HepG2 (cell line): ENCODE results near the gene MYO3B. TPM values are rescaled to one million over a fixed set of nuclear protein-coding genes. Genes with fewer than 3 reads are reported as not detected.

ENCODE experiments used
- ATAC-seq: fragments of 200-7000 bp; cut with Tn5 transposase; 3 replicates; pipeline ENCODE4 v1.9.1; 2020; ENCODE audit warnings: mild to moderate bottlenecking, moderate library complexity
- BruUV-seq: library from RNA; stranded (reverse); fragments of 400-500 nt; replicated peaks from 2 replicates; lab custom pipeline; 2021; lab: Mats Ljungman, UMichigan
- CTCF ChIA-PET: fragments of 300-600 bp; formaldehyde crosslinking; extraction: SDS; loops from one replicate; lab custom pipeline; 2021; ENCODE audit warnings: low total read pairs, inconsistent platforms, low intra/inter-chr PET ratio; lab: Yijun Ruan, JAX
- POLR2A ChIA-PET: fragments of 350-600 bp; sonication (Branson Sonifier 250); formaldehyde crosslinking; loops from one replicate; lab custom pipeline; 2020; ENCODE audit warnings: antibody characterized with exemption, inconsistent platforms; lab: Yijun Ruan, JAX
- DNase-seq: peaks from one replicate; pipeline ENCODE4 v3.0.0-alpha.2; 2015; ENCODE audit warnings: low spot score
- FAIRE-seq: peaks from 3 replicates; lab custom pipeline; 2011; peaks lifted over from hg19 to GRCh38; lab: Jason Lieb, UNC
- H2AFZ ChIP-seq: one replicate; pipeline ENCODE4 v1.6.1; 2011; ENCODE audit warnings: low read length, inconsistent platforms
- H3K27ac ChIP-seq: fragments of 300-600 bp; 3 replicates; pipeline ENCODE4 v1.8.0; 2011; ENCODE audit warnings: mixed run types, mild to moderate bottlenecking, mixed read lengths, low read length, inconsistent platforms; ENCODE audit not compliant: insufficient read depth; ENCODE audit errors: extremely low read length
- H3K27me3 ChIP-seq, 2 experiments: fragments of 200-600 bp in 1 of 2; 2 replicates in 1 of 2; 3 replicates in 1 of 2; pipeline versions ENCODE4 v1.6.0 to v1.8.0; 2011; ENCODE audit warnings: low read length in 2 of 2, mild to moderate bottlenecking in 2 of 2, moderate library complexity in 2 of 2, inconsistent platforms in 1 of 2; ENCODE audit not compliant: insufficient read depth in 2 of 2, control insufficient read depth in 1 of 2
- H3K36me3 ChIP-seq, 2 experiments: fragments of 200-600 bp in 1 of 2; replicated peaks in 1 of 2; 2 replicates in 1 of 2; 3 replicates in 1 of 2; pipeline versions ENCODE4 v1.5.1 to v1.8.0; 2011; ENCODE audit warnings: low read length in 2 of 2, inconsistent platforms in 1 of 2; ENCODE audit not compliant: insufficient read depth in 2 of 2, control insufficient read depth in 1 of 2
- H3K4me1 ChIP-seq: 2 replicates; pipeline ENCODE4 v1.5.1; 2012; ENCODE audit warnings: low read length, inconsistent platforms; ENCODE audit not compliant: insufficient read depth
- H3K4me2 ChIP-seq: 2 replicates; pipeline ENCODE4 v1.6.0; 2011; ENCODE audit warnings: low read depth, low read length, inconsistent platforms
- H3K4me3 ChIP-seq, 3 experiments: fragments of 200-600 bp in 1 of 3; sonication (generic), shearing (Covaris generic) in 1 of 3; replicated peaks in 1 of 3; 2 replicates each; pipeline ENCODE4 v1.5.1; 2011 to 2016; ENCODE audit warnings: low read length in 3 of 3, inconsistent platforms in 2 of 3, low read depth in 2 of 3, mild to moderate bottlenecking in 2 of 3, control low read depth in 1 of 3, mixed read lengths in 1 of 3; ENCODE audit not compliant: insufficient read depth in 1 of 3
- H3K79me2 ChIP-seq: one replicate; pipeline ENCODE4 v1.6.1; 2011; ENCODE audit warnings: low read length, inconsistent platforms; ENCODE audit not compliant: insufficient read depth
- H3K9ac ChIP-seq: 2 replicates; pipeline ENCODE4 v1.6.0; 2011; ENCODE audit warnings: mild to moderate bottlenecking, low read depth, low read length, inconsistent platforms; ENCODE audit not compliant: insufficient read depth
- H3K9me3 ChIP-seq: 2 replicates; pipeline ENCODE4 v1.5.1; 2012; ENCODE audit warnings: mild to moderate bottlenecking, low read length
- H4K20me1 ChIP-seq: 2 replicates; pipeline ENCODE4 v1.6.0; 2011; ENCODE audit warnings: inconsistent platforms, mild to moderate bottlenecking, low read length, moderate library complexity; ENCODE audit not compliant: insufficient read depth
- ERF ChIP-seq: IDR thresholded peaks from 2 replicates; pipeline ENCODE4 v1.6.1; 2018; ENCODE audit warnings: missing biosample characterization, missing genetic modification reagents
- KAT7 ChIP-seq: IDR thresholded peaks from 2 replicates; pipeline ENCODE4 v1.6.1; 2018; ENCODE audit warnings: borderline replicate concordance, missing compliant biosample characterization
- MAF1 ChIP-seq: sonication (generic); formaldehyde crosslinking; IDR thresholded peaks from 2 replicates; pipeline ENCODE4 v1.5.0; 2020; ENCODE audit warnings: missing genetic modification reagents, borderline replicate concordance
- MAFF ChIP-seq: IDR thresholded peaks from 2 replicates; pipeline ENCODE4 v1.6.1; 2011; ENCODE audit warnings: low read depth, low read length, improper control_type of control experiment
- MAFK ChIP-seq, 2 experiments: IDR thresholded peaks in 1 of 2; conservative IDR thresholded peaks in 1 of 2; 2 replicates each; pipeline ENCODE4 v1.6.1; 2011; ENCODE audit warnings: improper control_type of control experiment in 2 of 2, low read length in 2 of 2
- RFX5 ChIP-seq: IDR thresholded peaks from 2 replicates; pipeline ENCODE4 v1.6.1; 2011; ENCODE audit warnings: low read depth, low read length, improper control_type of control experiment
- RORA ChIP-seq: sonication (generic); formaldehyde crosslinking; IDR thresholded peaks from 2 replicates; pipeline ENCODE4 v1.5.0; 2020; ENCODE audit warnings: mild to moderate bottlenecking, missing genetic modification reagents, moderate library complexity
- WIZ ChIP-seq: sonication (generic); formaldehyde crosslinking; IDR thresholded peaks from 2 replicates; pipeline ENCODE4 v1.5.1; 2020; ENCODE audit warnings: mild to moderate bottlenecking, missing genetic modification reagents
- ZNF17 ChIP-seq: sonication (generic); formaldehyde crosslinking; IDR thresholded peaks from 2 replicates; pipeline ENCODE4 v1.5.0; 2020; ENCODE audit warnings: mild to moderate bottlenecking, missing genetic modification reagents
- ZNF558 ChIP-seq: sonication (generic); formaldehyde crosslinking; IDR thresholded peaks from 2 replicates; pipeline ENCODE4 v1.9.0; 2022; ENCODE audit warnings: mild to moderate bottlenecking, missing genetic modification reagents, borderline replicate concordance
- ZNF780A ChIP-seq: sonication (generic); formaldehyde crosslinking; IDR thresholded peaks from 2 replicates; pipeline ENCODE4 v1.8.0; 2022; ENCODE audit warnings: mild to moderate bottlenecking, missing genetic modification reagents, moderate library complexity
- WGBS: methylation state at CpG from one replicate; pipeline ENCODE4 v1.1.6; 2017; ENCODE audit warnings: low lambda C conversion rate; 5-methylcytosine and 5-hydroxymethylcytosine counted together
- in situ Hi-C: cut with HindIII; loops from 2 replicates; pipeline ENCODE4 v1.10.0; 2017; ENCODE audit warnings: low pct_unique_long_range_greater_than_20kb; ENCODE audit not compliant: extremely low pct_ligation_motif_present
- intact Hi-C: fragments of 100-400 bp; cut with micrococcal nuclease; formaldehyde crosslinking; loops from one replicate; pipeline ENCODE4 v1.10.0; 2022; ENCODE audit not compliant: unreplicated experiment
- polyA plus RNA-seq, 8 experiments: library from polyadenylated mRNA; depleted of rRNA in 3 of 8; stranded (reverse) in 7 of 8; unstranded in 1 of 8; fragments of >200 nt; fragmentation: Illumina TruSeq in 4 of 8; extraction: Trizol in 4 of 8; gene quantifications; 2 replicates each; pipeline versions ENCODE4 v1.2.1 to v1.2.3, GENCODE V29; 2011 to 2016; ENCODE audit warnings: low read depth in 4 of 8, missing spikeins in 1 of 8, mixed read lengths in 1 of 8; ENCODE audit not compliant: insufficient read depth in 1 of 8
- total RNA-seq, 5 experiments: library from RNA; depleted of rRNA; stranded (reverse); fragments of >200 nt; fragmentation: Illumina TruSeq; extraction: Trizol; gene quantifications; 2 replicates each; pipeline ENCODE4 v1.2.3, GENCODE V29; 2016; ENCODE audit warnings: low read depth in 1 of 5
- TF ChIP-seq, protein P1 (sequence below): IDR thresholded peaks from 2 replicates; pipeline ENCODE4 v1.6.1; 2018; ENCODE audit warnings: missing genetic modification reagents
- TF ChIP-seq, protein P2 (sequence below): sonication (generic); formaldehyde crosslinking; conservative IDR thresholded peaks from 2 replicates; pipeline ENCODE4 v1.8.0; 2022; ENCODE audit warnings: low read depth, missing genetic modification reagents
- TF ChIP-seq, protein P3 (sequence below): sonication (generic); formaldehyde crosslinking; IDR thresholded peaks from 2 replicates; pipeline ENCODE4 v1.8.1; 2023; ENCODE audit warnings: missing genetic modification reagents, mild to moderate bottlenecking, borderline replicate concordance

The MYO3B gene
- total and polyA plus RNA-seq, 2 of the 13 experiments (the other 11 are each of a cell fraction or from before 2014, with no cell fraction given), result 0.01 TPM; not detected in 1

DNA sequence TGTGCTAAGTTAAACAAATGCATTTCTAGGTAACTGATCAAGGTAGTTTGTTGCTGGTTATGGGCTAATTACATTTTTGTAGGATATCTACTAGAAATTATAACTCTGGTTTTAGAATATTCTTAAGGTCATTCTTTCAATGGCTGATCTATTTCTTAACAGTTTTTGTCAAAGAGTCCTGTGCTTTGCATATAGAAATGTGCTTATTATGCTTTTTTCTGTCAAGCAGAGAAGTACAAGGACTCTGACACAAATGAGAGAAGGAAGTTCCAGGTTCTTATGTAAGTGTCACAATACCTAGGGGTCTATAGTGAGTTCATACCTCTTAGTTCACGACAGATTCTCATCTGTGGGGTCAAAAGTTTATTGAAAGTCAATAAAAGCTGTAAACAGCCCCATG, 88.4 kb downstream of the MYO3B start:
- Histone ChIP-seq H3K9me3 (peaks cover 18% of the 10 kb centered on the region; the same call in 1 of the 2 replicates), H3K9ac (no peak overlapping the region), H4K20me1 (no peaks in the 10 kb centered on the region), H2AFZ (no peak overlapping the region), H3K27me3 (0 out of 5 replicates have a peak, but pooled peaks cover 0 to 2% of the 10 kb centered on the region in 2 experiments), H3K4me2 (no peak overlapping the region), H3K27ac (no peak overlapping the region), H3K4me3 (no peak overlapping the region), H3K4me1 (no peaks in the 10 kb centered on the region), H3K79me2 (no peaks in the 10 kb centered on the region)
- ATAC-seq, result no peak
- no peak for FAIRE-seq
- BruUV-seq, result no TSS peak
- ChIA-PET CTCF (no interaction called here), POLR2A (no interaction called here)
- intact Hi-C loops, result no loop called here
- DNase-seq, result no peak
- WGBS, result 0% methylated on average over 1 of the region's 1 CpG
- TF ChIP-seq, protein P1, sequence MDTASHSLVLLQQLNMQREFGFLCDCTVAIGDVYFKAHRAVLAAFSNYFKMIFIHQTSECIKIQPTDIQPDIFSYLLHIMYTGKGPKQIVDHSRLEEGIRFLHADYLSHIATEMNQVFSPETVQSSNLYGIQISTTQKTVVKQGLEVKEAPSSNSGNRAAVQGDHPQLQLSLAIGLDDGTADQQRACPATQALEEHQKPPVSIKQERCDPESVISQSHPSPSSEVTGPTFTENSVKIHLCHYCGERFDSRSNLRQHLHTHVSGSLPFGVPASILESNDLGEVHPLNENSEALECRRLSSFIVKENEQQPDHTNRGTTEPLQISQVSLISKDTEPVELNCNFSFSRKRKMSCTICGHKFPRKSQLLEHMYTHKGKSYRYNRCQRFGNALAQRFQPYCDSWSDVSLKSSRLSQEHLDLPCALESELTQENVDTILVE, result no peak
- TF ChIP-seq MAFK (conservative IDR thresholded peaks at IDR 0.05 in 1 of 2, IDR thresholded peaks at IDR 0.05 in 1 of 2; ENCODE audit: low read length in 2 of 2) (peak; percentile 36 to 53; a peak in 3 of 4 replicates), WIZ (no peak), ZNF17 (CRISPR knock-in tag) (no peak), KAT7 (CRISPR knock-in tag) (no peak), MAFF (peak; percentile 39; the same call in 1 of the 2 replicates)
- TF ChIP-seq, all 625 proteins: peak for 2
- in situ Hi-C loops, result no loop called here
- H3K36me3 ChIP-seq, result no peaks in the 10 kb centered on the region

DNA sequence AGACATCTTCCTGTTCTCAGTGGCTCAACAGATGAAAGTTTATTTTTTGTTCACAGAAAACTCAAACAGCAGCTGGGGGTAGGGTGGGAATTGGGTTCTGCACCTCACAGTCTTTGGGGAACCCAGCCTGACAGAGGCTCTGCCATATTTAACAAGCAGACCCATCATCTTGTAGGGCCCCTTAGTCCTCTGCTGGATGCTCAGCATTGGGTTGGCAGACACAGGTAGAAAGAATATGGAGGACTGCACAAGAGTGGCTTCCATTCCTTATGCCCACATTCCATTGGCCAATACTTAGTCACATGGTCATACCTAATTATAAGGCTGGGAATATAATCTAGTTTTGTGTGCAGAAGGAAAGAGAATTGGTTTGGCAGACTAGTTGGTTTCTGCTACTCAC, 89.1 kb downstream of the MYO3B start:
- in situ Hi-C loops, result no loop called here
- H3K4me2 ChIP-seq, result no peak overlapping the region
- H4K20me1 ChIP-seq, result no peaks in the 10 kb centered on the region
- H3K79me2 ChIP-seq, result no peaks in the 10 kb centered on the region
- intact Hi-C loops, result no loop called here
- H3K4me3 ChIP-seq, result no peak overlapping the region
- no TSS peak for BruUV-seq
- no peak for ATAC-seq
- no peaks in the 10 kb centered on the region for H3K36me3 ChIP-seq
- H3K27ac ChIP-seq, result no peak overlapping the region
- no peak overlapping the region for H2AFZ ChIP-seq
- no peak for FAIRE-seq
- ChIA-PET POLR2A (no interaction called here), CTCF (no interaction called here)
- DNase-seq, result no peak
- H3K27me3 ChIP-seq, result peaks cover 0 to 2% of the 10 kb centered on the region in 2 experiments; a peak in 1 of 5 replicates
- peaks cover 18% of the 10 kb centered on the region; the same call in 1 of the 2 replicates for H3K9me3 ChIP-seq
- TF ChIP-seq ZNF780A (CRISPR knock-in tag) (no peak), MAF1 (CRISPR knock-in tag) (no peak), RFX5 (no peak), ERF (CRISPR knock-in tag) (no peak), ZNF558 (no peak), RORA (CRISPR knock-in tag) (no peak)
- TF ChIP-seq, protein P2, sequence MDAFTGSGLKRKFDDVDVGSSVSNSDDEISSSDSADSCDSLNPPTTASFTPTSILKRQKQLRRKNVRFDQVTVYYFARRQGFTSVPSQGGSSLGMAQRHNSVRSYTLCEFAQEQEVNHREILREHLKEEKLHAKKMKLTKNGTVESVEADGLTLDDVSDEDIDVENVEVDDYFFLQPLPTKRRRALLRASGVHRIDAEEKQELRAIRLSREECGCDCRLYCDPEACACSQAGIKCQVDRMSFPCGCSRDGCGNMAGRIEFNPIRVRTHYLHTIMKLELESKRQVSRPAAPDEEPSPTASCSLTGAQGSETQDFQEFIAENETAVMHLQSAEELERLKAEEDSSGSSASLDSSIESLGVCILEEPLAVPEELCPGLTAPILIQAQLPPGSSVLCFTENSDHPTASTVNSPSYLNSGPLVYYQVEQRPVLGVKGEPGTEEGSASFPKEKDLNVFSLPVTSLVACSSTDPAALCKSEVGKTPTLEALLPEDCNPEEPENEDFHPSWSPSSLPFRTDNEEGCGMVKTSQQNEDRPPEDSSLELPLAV (CRISPR knock-in tag), result no peak
- TF ChIP-seq, protein P3, sequence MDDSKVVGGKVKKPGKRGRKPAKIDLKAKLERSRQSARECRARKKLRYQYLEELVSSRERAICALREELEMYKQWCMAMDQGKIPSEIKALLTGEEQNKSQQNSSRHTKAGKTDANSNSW (CRISPR knock-in tag), result no peak
- H3K4me1 ChIP-seq, result no peaks in the 10 kb centered on the region
- no peak overlapping the region for H3K9ac ChIP-seq
